ENCODE measurements around the gene SPN. TPM values are rescaled to one million over a fixed set of nuclear protein-coding genes. Genes with fewer than 3 reads are reported as not detected.
A peak's percentile ranks its signal among the peaks of the same experiment; 100 is the strongest.

Gene SPN
- total and polyA plus RNA-seq, 9 of the 15 experiments (the other 6 are each of a cell fraction or from before 2014, with no cell fraction given) = 24.3 to 225 (median 79.4) TPM

GRCh38 chr16:29658705-29659104, 4.3 kb upstream of the SPN start (continued):
- no peak for TF ChIP-seq GTF3C2 (IDR thresholded peaks at IDR 0.05; ENCODE audit: borderline replicate concordance, extremely low read depth, insufficient read length)
- peak; percentile 63 for TF ChIP-seq FOSL1 (tag; conservative IDR thresholded peaks at IDR 0.05)
- no peak for TF ChIP-seq PTTG1 (tag; IDR thresholded peaks at IDR 0.05; ENCODE audit: low read depth)
- no peak for TF ChIP-seq ZC3H11A (IDR thresholded peaks at IDR 0.05; ENCODE audit: low read depth, low read length)
- TF ChIP-seq SOX6 (IDR thresholded peaks at IDR 0.05) = peak; percentile 28; the same call in 1 of the 2 replicates
- TF ChIP-seq JUND (IDR thresholded peaks at IDR 0.05; ENCODE audit: borderline replicate concordance, low read depth, low read length) = peak; percentile 80
- peak; percentile 39; the same call in 1 of the 3 replicates for TF ChIP-seq JUND (tag; IDR thresholded peaks at IDR 0.05; ENCODE audit: borderline replicate concordance, low read depth, low read length)
